Tibial nerve (tissue), 4 donors: ENCODE data around the gene SLC8A2.

Source experiments
- EP300 ChIP-seq, 2 donors: sonication (generic); formaldehyde crosslinking; IDR thresholded peaks; one replicate each; pipeline ENCODE4 v1.6.1; 2017; ENCODE audit warnings: antibody characterized with exemption in 2 of 2, mild to moderate bottlenecking in 1 of 2
- POLR2A ChIP-seq, 2 donors: fragments of 450-650 bp; IDR thresholded peaks; one replicate each; pipeline ENCODE4 v1.6.1; 2017; ENCODE audit warnings: antibody characterized with exemption in 2 of 2, mild to moderate bottlenecking in 2 of 2, moderate library complexity in 2 of 2
- TF ChIP-seq, protein P1 (sequence below), 5 experiments: fragments of 200-600 bp in 3 of 5; fragments of 450-650 bp in 2 of 5; sonication (generic) in 3 of 5; IDR thresholded peaks; one replicate each; pipeline ENCODE4 v1.5.1; 2016 to 2019; ENCODE audit warnings: antibody characterized with exemption in 5 of 5, mild to moderate bottlenecking in 3 of 5, moderate library complexity in 2 of 5

DNA sequence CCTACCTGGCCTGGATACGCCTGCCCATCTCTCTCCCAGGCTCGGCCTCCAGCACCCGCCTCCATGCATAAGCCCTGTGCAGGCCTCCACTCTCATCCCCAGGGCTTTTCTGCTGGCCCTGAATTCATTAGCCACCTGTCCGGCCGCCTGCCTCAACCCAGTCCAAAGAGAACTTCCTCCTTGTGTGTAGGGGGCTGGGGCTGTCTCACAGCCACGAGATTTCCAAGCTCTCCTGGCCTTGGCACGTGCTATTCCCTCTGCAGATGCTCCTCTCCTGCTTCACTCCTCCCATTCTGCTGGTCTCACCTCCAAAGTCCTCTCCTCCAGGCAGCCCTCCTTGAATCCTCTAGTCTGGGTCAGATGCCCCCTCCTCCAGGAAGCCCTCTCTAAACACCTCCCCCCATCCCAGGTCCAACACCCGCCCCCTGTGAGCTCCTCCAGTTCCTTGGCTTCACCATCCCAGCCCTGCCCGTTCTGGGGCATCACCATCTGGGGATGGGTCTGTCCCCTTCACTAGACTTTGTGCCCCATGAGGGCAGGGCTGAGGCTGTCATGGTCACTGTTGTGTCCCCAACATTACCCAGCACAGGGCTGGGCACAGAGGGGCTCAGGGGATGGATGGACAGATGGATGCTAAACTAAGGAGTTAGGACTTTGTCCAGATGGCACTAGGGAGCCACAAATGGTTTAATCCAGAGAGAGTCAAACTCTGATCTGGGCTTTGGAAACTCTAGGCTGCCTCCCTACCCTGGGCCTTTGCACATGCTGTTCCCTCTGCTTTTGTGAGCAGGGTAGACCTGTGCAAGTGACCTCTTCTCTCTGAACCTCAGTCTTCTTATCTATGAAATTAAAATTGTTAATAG, 67.1 kb downstream of the SLC8A2 start:
- TF ChIP-seq EP300 (IDR thresholded peaks at IDR 0.05), result no peak
- TF ChIP-seq POLR2A (IDR thresholded peaks at IDR 0.05), result no peak
- TF ChIP-seq, protein P1, sequence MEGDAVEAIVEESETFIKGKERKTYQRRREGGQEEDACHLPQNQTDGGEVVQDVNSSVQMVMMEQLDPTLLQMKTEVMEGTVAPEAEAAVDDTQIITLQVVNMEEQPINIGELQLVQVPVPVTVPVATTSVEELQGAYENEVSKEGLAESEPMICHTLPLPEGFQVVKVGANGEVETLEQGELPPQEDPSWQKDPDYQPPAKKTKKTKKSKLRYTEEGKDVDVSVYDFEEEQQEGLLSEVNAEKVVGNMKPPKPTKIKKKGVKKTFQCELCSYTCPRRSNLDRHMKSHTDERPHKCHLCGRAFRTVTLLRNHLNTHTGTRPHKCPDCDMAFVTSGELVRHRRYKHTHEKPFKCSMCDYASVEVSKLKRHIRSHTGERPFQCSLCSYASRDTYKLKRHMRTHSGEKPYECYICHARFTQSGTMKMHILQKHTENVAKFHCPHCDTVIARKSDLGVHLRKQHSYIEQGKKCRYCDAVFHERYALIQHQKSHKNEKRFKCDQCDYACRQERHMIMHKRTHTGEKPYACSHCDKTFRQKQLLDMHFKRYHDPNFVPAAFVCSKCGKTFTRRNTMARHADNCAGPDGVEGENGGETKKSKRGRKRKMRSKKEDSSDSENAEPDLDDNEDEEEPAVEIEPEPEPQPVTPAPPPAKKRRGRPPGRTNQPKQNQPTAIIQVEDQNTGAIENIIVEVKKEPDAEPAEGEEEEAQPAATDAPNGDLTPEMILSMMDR (IDR thresholded peaks at IDR 0.05), result no peak
